ENCODE data around the gene TPCN2.

- TF ChIP-seq CTCF (conservative IDR thresholded peaks at IDR 0.05 in 1 of 2, IDR thresholded peaks at IDR 0.05 in 1 of 2; ENCODE audit: extremely low read depth in 1 of 2, insufficient read depth in 1 of 2, low read depth in 1 of 2, low read length in 2 of 2) (no peak), EZH2 (IDR thresholded peaks at IDR 0.05; ENCODE audit: borderline replicate concordance, low read length) (no peak)
Observed at GRCh38 chr11:69137151-69137844, 88.6 kb downstream of the TPCN2 start.
